Endothelial cell of umbilical vein (primary cell): Measurements from ENCODE around the gene PRKG1.

Source experiments
- CTCF ChIP-seq, 2 donors: IDR thresholded peaks; 1 replicate in 1 of 2; 2 replicates in 1 of 2; pipeline ENCODE4 v1.5.1; 2011; ENCODE audit warnings: low read length in 2 of 2, mild to moderate bottlenecking in 2 of 2, moderate library complexity in 2 of 2, control low read depth in 1 of 2, inconsistent platforms in 1 of 2, low read depth in 1 of 2; ENCODE audit not compliant: insufficient read depth in 1 of 2; ENCODE audit errors: extremely low read depth in 1 of 2
- EZH2 ChIP-seq: IDR thresholded peaks from 2 replicates; pipeline ENCODE4 v1.6.1; 2012; ENCODE audit warnings: borderline replicate concordance, low read depth, mild to moderate bottlenecking, moderate library complexity, low read length, inconsistent platforms; ENCODE audit not compliant: severe bottlenecking
- FOS ChIP-seq: IDR thresholded peaks from 2 replicates; pipeline ENCODE4 v1.6.1; 2011; ENCODE audit warnings: mild to moderate bottlenecking, low read length, moderate library complexity, borderline replicate concordance; ENCODE audit not compliant: insufficient read depth
- GATA2 ChIP-seq: IDR thresholded peaks from 2 replicates; pipeline ENCODE4 v1.7.0; 2011; ENCODE audit warnings: low read depth, mild to moderate bottlenecking, moderate library complexity, mixed read lengths, low read length; ENCODE audit not compliant: insufficient read length, insufficient read depth
- JUN ChIP-seq: IDR thresholded peaks from 2 replicates; pipeline ENCODE4 v1.6.1; 2011; ENCODE audit warnings: borderline replicate concordance, low read depth; ENCODE audit not compliant: insufficient read length, insufficient read depth
- MAX ChIP-seq: IDR thresholded peaks from 2 replicates; pipeline ENCODE4 v1.6.1; 2011; ENCODE audit not compliant: insufficient read depth, insufficient read length
- MYC ChIP-seq: IDR thresholded peaks from one replicate; pipeline ENCODE4 v1.6.1; 2011; ENCODE audit warnings: mild to moderate bottlenecking, low read depth, low read length
- POLR2A ChIP-seq: IDR thresholded peaks from 2 replicates; pipeline ENCODE4 v1.6.1; 2012; ENCODE audit warnings: low read depth, mild to moderate bottlenecking, control low read depth, low read length
- POLR2AphosphoS5 ChIP-seq: IDR thresholded peaks from 2 replicates; pipeline ENCODE4 v1.6.1; 2012; ENCODE audit warnings: low read depth, mild to moderate bottlenecking, control low read depth, low read length, moderate library complexity; ENCODE audit not compliant: insufficient read depth

- no peak for TF ChIP-seq POLR2AphosphoS5
- no peak for TF ChIP-seq MAX
- no peak for TF ChIP-seq EZH2
- TF ChIP-seq CTCF (IDR thresholded peaks at IDR 0.05; ENCODE audit: extremely low read depth in 1 of 2, insufficient read depth in 1 of 2, low read depth in 1 of 2, low read length in 2 of 2): no peak
- no peak for TF ChIP-seq MYC
- TF ChIP-seq POLR2A: no peak
- no peak for TF ChIP-seq JUN
- TF ChIP-seq GATA2: no peak
- no peak for TF ChIP-seq FOS
Observed at GRCh38 chr10:51129946-51130544, 55.8 kb downstream of the PRKG1 start.
